ENCODE data around the gene MMP7. TPM values are rescaled to one million over a fixed set of nuclear protein-coding genes. Genes with fewer than 3 reads are reported as not detected.

MMP7 gene
- total RNA-seq, 1 donor from 2014 or later = not detected

DNA sequence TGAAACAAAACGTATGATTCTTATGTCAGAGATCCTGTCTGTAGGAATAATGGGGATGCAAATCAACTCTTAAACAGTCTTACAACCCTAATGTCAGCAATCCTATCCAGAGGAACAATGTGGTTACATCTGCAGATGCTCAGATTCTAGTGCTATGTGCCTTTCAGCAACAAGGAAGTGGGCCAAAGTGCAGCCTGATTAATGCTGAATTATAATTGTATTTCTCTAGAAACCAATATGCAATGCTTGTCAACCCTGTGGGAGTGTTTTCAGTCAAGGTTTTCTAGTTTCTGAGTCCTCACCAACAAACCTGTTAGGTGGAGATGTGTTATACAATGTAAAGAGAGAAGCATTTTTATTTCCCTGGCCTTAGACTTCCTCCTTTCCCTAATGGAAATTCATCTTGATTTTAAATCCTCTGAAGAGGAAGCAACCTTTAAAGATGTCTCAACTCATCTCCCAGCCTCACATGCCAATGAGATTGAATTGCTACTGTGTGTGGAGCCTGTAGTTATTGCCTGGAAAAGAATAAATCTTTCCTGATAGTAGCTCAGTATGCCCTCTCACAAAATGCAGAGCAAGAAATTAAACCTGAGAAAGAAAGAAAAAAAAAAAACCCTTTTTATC is 51.8 kb downstream of the MMP7 start:
- peaks cover 3% of the 10 kb centered on the region for H3K9me3 Mint-ChIP-seq (ENCODE audit: unreplicated experiment)
- H3K4me3 Mint-ChIP-seq (ENCODE audit: unreplicated experiment) = no peak overlapping the region
- no peak for DNase-seq
- TF ChIP-seq, protein P1, sequence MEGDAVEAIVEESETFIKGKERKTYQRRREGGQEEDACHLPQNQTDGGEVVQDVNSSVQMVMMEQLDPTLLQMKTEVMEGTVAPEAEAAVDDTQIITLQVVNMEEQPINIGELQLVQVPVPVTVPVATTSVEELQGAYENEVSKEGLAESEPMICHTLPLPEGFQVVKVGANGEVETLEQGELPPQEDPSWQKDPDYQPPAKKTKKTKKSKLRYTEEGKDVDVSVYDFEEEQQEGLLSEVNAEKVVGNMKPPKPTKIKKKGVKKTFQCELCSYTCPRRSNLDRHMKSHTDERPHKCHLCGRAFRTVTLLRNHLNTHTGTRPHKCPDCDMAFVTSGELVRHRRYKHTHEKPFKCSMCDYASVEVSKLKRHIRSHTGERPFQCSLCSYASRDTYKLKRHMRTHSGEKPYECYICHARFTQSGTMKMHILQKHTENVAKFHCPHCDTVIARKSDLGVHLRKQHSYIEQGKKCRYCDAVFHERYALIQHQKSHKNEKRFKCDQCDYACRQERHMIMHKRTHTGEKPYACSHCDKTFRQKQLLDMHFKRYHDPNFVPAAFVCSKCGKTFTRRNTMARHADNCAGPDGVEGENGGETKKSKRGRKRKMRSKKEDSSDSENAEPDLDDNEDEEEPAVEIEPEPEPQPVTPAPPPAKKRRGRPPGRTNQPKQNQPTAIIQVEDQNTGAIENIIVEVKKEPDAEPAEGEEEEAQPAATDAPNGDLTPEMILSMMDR (IDR thresholded peaks at IDR 0.05; ENCODE audit: partially characterized antibody, unreplicated experiment) = no peak
- H3K27ac Mint-ChIP-seq (ENCODE audit: unreplicated experiment) = no peak overlapping the region
- H3K36me3 Mint-ChIP-seq (ENCODE audit: unreplicated experiment) = no peaks in the 10 kb centered on the region
- peaks cover 11% of the 10 kb centered on the region for H3K4me1 Mint-ChIP-seq (ENCODE audit: low read depth, unreplicated experiment)
- H3K27me3 Mint-ChIP-seq (ENCODE audit: unreplicated experiment) = no peaks in the 10 kb centered on the region

DNA sequence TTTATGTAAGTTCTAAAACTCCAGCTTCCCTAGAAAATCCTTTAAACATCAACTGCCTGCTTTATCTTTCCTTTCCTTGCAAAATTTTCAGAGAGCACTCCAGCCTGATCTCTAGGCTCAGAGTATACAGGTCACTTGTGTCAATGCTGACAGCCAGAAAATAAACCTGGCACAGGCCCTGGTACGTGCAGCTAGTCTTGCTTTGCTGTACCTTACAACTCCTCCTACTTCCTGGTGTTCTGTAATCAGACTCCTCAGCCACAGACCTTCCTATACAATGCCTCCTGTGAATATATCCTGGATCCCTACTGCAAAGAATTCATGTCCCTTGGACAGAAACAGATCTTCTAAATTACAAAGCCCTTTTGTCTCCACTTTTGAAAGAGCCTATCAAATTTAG is 53.7 kb downstream of the MMP7 start:
- TF ChIP-seq, protein P1 (IDR thresholded peaks at IDR 0.05; ENCODE audit: partially characterized antibody, unreplicated experiment) = no peak
- no peaks in the 10 kb centered on the region for H3K27me3 Mint-ChIP-seq (ENCODE audit: unreplicated experiment)
- no peak overlapping the region for H3K4me3 Mint-ChIP-seq (ENCODE audit: unreplicated experiment)
- H3K27ac Mint-ChIP-seq (ENCODE audit: unreplicated experiment) = no peak overlapping the region
- no peak for DNase-seq
- H3K4me1 Mint-ChIP-seq (ENCODE audit: low read depth, unreplicated experiment) = peaks cover 11% of the 10 kb centered on the region
- peaks cover 3% of the 10 kb centered on the region for H3K9me3 Mint-ChIP-seq (ENCODE audit: unreplicated experiment)
- H3K36me3 Mint-ChIP-seq (ENCODE audit: unreplicated experiment) = no peaks in the 10 kb centered on the region

DNA sequence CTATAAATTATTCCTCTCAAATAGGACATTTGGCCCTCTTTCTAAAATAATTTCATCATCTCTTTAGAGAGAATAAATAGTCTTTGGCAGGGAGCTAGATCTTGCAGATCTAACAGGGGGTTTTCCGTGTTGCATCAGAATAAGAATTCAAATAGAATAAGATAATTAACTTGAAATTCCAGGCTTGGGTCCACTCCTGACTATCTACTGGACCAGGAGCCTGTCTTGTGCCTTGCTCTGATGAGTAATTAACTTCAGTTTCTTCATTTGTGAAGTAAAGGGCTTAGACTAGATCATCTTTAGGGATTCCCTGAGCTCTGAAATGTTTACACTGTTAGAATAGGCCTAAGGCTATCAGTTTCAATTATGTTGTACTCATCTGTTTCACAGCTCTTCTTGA is 54.5 kb downstream of the MMP7 start:
- Mint-ChIP-seq H3K4me1 (ENCODE audit: low read depth, unreplicated experiment) (peaks cover 11% of the 10 kb centered on the region), H3K36me3 (ENCODE audit: unreplicated experiment) (no peaks in the 10 kb centered on the region), H3K9me3 (ENCODE audit: unreplicated experiment) (peaks cover 3% of the 10 kb centered on the region), H3K27me3 (ENCODE audit: unreplicated experiment) (no peaks in the 10 kb centered on the region), H3K27ac (ENCODE audit: unreplicated experiment) (no peak overlapping the region), H3K4me3 (ENCODE audit: unreplicated experiment) (no peak overlapping the region)
- TF ChIP-seq, protein P1 (IDR thresholded peaks at IDR 0.05; ENCODE audit: partially characterized antibody, unreplicated experiment) = no peak
- no peak for DNase-seq

DNA sequence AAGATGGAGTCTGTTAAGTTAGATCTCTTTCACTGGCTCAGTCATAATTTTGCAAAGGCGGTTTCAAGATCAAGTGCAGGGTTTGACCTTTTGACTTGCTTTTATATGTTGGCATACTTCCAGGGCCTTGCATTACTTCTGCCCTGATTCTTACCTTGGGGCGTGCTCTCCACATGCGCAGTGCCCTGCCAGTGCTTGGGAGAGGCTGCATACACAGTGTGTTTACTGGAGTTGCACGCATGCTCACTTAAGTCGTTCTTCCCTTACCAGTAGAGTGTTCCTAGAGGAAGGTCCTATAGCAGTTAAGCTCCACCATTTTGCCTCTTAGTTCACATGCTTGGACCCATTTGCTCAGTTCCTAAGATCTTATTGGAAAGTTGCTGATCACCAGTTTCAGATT is 57.0 kb downstream of the MMP7 start:
- no peak for DNase-seq
- Mint-ChIP-seq H3K4me3 (ENCODE audit: unreplicated experiment) (no peak overlapping the region), H3K27me3 (ENCODE audit: unreplicated experiment) (no peaks in the 10 kb centered on the region), H3K36me3 (ENCODE audit: unreplicated experiment) (no peaks in the 10 kb centered on the region), H3K4me1 (ENCODE audit: low read depth, unreplicated experiment) (peaks cover 9% of the 10 kb centered on the region), H3K27ac (ENCODE audit: unreplicated experiment) (no peak overlapping the region), H3K9me3 (ENCODE audit: unreplicated experiment) (no peaks in the 10 kb centered on the region)
- TF ChIP-seq, protein P1 (IDR thresholded peaks at IDR 0.05; ENCODE audit: partially characterized antibody, unreplicated experiment) = no peak

DNA sequence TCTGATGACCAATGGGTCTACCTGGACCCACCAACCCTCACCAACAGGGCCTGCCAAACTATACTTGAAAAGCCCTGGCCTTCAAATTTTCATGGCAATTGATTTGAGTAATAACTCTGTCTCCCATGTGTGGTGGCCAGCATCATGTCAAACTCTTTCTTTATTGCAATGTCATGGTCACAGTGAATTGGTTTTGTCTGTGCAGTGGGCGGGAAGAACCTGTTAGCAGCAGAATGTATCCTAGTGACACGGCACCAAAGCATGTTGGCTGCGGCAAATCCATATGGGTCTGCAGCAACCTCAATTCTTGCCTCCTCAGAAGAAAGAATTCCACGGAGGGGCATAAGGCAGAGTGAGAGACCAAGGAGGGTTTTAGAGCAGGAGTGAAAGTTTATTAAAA is 58.4 kb downstream of the MMP7 start:
- Mint-ChIP-seq H3K4me3 (ENCODE audit: unreplicated experiment) (no peak overlapping the region), H3K27me3 (ENCODE audit: unreplicated experiment) (no peaks in the 10 kb centered on the region), H3K4me1 (ENCODE audit: low read depth, unreplicated experiment) (no peaks in the 10 kb centered on the region), H3K9me3 (ENCODE audit: unreplicated experiment) (no peaks in the 10 kb centered on the region), H3K36me3 (ENCODE audit: unreplicated experiment) (no peaks in the 10 kb centered on the region), H3K27ac (ENCODE audit: unreplicated experiment) (no peak overlapping the region)
- TF ChIP-seq, protein P1 (IDR thresholded peaks at IDR 0.05; ENCODE audit: partially characterized antibody, unreplicated experiment) = no peak
- no peak for DNase-seq

All from glutamatergic neuron (in vitro differentiated cells).